HG03103 (cell line): ENCODE results near the gene ELMO1.
A peak's percentile ranks its signal among the peaks of the same experiment; 100 is the strongest.

Experiments
- ATAC-seq: cut with Tn5 transposase; IDR thresholded peaks from one replicate; pipeline ENCODE4 v1.9.1; 2021; ENCODE audit warnings: low read depth; ENCODE audit not compliant: unreplicated experiment

The ELMO1 gene

GRCh38 chr7:37448636-37449361, at the start of gene ELMO1:
Gene ELMO1 (minus strand): TSS chr7:37448864. CDS start chr7:37342690, 106,174 bp downstream.
- ATAC-seq, result peak; percentile 94

GRCh38 chr7:37497576-37497975, 48.9 kb upstream of the ELMO1 start:
- ATAC-seq, result no peak

GRCh38 chr7:37495574-37496184, 47.0 kb upstream of the ELMO1 start:
- ATAC-seq, result no peak

- ATAC-seq, result no peak
Measured at GRCh38 chr7:37494926-37495325, 46.3 kb upstream of the ELMO1 start.

GRCh38 chr7:37493810-37494209, 45.1 kb upstream of the ELMO1 start:
- ATAC-seq, result no peak

- no peak for ATAC-seq
Measured at GRCh38 chr7:37493123-37493522, 44.5 kb upstream of the ELMO1 start.

- no peak for ATAC-seq
Measured at GRCh38 chr7:37491919-37492694, 43.4 kb upstream of the ELMO1 start.

GRCh38 chr7:37489703-37490102, 41.0 kb upstream of the ELMO1 start:
- no peak for ATAC-seq

- no peak for ATAC-seq
Measured at GRCh38 chr7:37488163-37488764, 39.6 kb upstream of the ELMO1 start.

GRCh38 chr7:37484426-37485073, 35.9 kb upstream of the ELMO1 start:
- no peak for ATAC-seq

GRCh38 chr7:37483627-37484026, 35.0 kb upstream of the ELMO1 start:
- ATAC-seq, result no peak

- ATAC-seq, result no peak
Measured at GRCh38 chr7:37482953-37483352, 34.3 kb upstream of the ELMO1 start.

- no peak for ATAC-seq
Measured at GRCh38 chr7:37482505-37482904, 33.8 kb upstream of the ELMO1 start.

GRCh38 chr7:37481722-37482288, 33.1 kb upstream of the ELMO1 start:
- ATAC-seq, result no peak

- no peak for ATAC-seq
Measured at GRCh38 chr7:37481154-37481553, 32.5 kb upstream of the ELMO1 start.

- no peak for ATAC-seq
Measured at GRCh38 chr7:37480041-37481031, 31.7 kb upstream of the ELMO1 start.

- ATAC-seq, result no peak
Measured at GRCh38 chr7:37476881-37477450, 28.3 kb upstream of the ELMO1 start.

GRCh38 chr7:37476428-37476827, 27.8 kb upstream of the ELMO1 start:
- ATAC-seq, result no peak

- no peak for ATAC-seq
Measured at GRCh38 chr7:37475646-37476045, 27.0 kb upstream of the ELMO1 start.
